Suppressor macrophage treated with lipopolysaccharide for 4 hours (primary cell): Measurements from ENCODE around the gene PRRT1B.

Experiments used
- DNase-seq: peaks from one replicate; pipeline ENCODE4 v3.0.0-alpha.2; 2020

PRRT1B gene

DNA sequence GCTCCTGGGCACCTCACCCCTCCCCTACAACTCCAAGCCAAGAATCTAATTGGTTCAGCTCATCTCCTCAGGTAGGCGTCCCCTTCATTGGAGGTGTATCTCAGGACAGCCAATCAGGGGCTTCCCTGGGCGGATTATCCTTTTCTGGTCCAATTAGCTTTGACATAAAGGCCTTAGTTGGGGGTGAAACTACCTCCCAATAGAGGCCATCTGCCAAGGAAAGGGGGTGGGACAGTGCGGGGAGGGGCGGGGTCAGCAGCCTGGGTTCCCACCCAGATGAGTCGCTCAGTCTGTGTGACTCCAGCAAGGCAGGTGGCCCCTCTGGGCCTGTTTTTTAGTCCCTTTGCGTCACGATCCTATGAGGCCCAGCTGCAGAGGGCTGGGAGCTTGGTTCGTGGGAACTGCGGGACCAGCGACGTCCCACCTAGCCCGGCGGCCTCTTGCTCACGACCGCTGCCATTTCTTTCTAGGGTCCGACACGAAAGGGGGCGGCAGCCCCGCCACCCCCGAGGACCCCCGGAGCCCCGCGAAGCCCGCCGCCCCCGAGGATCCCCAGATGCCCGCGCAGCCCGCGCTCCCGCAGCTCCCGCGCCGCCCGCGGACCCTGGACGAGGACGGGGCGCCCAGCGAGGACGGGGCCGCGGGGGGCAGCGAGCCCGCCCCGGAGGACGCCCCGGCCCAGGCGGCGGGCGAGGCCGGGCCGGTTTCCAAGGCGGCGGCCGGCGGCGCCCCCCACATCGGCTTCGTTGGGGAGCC is 8.9 kb downstream of the PRRT1B start:
- DNase-seq: no peak

DNA sequence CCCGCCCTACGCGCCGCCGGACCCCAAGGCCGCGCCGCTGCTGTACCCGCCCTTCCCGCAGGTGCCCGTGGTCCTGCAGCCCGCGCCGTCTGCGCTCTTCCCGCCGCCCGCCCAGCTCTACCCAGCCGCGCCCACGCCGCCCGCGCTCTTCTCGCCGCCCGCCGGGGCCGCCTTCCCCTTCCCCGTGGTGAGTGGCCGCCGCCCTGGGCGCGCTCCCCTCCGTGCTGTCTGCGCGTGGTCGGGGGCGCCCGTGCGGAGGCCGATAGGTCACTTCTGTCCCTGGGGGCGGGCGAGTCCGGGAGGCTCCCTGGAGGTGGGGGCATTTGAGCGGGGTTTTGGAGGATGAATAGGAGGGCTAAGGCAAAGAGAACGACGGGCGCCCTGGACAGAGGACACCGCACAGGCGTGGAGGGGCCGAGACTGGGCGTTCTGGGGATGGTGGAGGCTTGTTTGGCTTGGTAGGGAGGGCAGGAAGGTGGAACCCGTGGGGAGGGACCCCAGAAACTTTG is 9.6 kb downstream of the PRRT1B start:
- no peak for DNase-seq

DNA sequence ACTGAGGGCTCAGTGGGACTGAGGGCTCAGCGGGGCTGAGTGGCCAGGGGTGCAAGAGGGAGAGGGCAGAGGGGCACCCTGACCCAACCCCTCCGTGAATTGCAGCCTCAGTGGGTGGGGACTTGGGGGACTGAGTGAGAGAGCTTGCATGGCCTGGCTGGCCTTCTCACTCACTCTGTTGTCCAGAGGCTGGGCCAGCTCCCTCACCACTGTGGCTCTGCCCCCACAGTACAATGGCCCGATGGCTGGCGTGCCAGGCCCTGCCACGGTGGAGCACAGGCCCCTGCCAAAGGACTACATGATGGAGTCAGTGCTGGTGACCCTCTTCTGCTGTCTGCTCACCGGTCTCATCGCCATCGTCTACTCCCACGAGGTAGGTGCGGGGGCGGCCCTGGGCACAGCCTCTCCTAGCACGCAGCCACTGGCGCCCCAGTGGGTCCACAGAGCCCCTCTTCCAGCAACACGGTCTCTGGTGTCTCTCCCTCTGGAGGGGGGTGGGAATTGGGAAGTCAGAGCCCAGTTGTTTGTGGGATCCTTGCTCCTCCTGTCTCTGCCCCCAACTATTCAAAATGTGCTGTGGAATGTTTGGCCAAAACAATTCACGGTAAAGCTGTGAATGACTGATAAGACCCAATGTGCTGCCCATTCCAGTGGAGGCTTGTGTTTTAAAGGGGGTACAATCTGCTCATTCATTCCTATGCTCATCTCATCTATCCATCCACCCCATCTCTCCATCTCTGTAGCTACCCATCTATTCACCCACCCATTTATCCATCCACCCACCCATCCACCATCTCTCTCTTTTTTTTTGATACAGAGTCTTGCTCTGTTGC is 10.7 kb downstream of the PRRT1B start:
- no peak for DNase-seq

DNA sequence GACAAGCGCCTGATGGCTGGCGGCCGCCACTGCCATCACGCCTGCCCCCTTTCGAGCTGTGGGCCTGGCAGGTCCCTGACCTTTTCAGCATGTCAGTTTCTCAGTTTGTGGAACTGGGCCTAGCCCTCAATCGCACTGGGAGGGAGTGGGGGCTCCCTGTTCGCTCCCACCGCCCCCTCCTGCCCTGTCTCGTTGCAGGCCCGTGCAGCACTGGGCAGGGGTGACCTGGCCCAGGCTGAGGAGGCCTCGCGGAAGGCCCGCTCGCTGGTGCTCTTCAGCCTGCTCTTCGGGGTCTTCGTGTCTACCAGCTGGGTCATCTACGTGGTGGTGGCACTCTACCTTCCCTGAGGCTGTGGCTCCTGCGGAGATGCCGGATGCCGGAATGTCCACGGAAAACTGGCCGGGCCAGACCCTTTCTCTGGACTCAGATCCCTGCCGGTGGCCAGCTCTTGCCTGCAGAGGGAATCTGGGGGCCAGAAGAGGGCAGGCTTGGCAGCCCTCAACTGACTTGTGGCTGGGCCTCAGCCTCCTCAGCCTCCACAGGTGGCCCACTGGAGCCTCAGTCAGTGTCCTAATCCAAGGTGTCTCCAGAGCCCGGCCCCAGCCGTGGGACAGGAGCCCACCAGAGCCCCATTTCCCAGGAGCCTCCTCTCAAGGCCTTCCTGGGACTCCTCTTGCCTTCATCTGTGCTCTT is 12.7 kb downstream of the PRRT1B start:
- DNase-seq: no peak

DNA sequence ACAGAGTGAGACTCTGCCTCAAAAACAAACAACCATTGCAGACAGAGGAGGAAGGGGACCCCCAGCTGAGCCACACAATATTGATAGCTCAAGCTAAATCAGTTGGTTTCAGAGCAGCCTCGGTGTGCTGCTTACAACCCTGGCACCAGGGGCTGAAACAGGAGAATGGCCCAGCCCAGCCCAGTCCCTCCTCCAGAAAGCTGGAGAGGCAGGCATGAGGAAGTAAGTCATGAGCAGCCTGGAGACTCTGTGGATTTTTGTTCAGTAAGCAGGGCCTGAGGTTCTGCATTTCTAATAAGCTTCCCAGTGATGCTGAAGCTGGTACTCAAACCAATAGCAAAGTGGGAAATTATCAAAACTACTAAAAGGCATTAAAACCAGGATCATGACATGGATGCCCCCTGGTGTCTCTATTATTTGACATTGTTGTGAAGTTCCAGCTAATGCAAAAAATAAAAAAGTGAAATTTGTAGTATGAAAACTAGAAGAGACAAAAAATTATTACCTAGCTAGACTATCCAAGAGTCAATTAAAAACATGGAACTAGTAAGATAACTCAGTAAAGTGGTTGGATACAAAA is 14.2 kb downstream of the PRRT1B start:
- DNase-seq: peak; percentile 26

DNA sequence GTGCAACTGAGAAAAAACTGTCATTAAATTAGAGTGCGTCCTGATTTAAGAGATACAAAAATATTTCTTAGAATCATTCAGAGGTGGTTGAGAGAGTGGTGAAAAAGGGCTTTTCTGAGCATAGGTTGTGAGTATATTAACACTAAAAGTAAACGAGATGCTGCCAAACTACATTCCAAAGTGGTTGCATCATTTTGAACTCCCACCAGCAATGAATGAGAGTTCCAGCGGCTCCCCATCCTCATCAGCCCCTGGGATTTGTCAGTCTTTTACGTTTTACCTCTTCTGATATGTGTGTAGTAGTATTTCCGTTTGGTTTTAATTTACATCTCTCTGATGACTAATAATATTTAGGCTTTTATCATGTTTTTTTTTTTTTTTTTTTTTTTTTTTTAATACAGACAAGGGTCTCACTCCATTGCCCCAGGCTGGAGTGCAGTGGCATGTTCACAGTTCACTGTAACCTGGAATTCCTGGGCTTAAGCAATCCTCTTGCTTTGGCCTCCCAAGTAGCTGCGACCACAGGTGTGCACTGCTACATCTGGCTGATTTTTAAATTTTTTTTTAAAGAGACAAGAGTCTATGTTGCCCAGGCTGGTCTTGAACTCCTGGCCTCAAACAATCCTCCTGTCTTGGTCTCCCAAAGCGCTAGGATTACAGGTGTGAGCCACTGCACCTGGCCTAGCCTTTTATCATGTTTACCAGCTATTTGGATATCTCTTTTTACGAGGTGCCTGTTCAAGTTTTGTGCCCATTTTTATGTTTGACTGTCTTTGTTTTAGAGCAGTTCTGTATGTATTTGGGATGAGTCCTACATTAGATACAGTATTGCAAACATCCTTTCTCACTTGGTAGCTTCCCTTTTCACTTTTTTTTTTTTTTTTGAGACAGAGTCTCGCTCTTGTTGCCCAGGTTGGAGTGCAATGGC is 17.0 kb downstream of the PRRT1B start:
- no peak for DNase-seq

DNA sequence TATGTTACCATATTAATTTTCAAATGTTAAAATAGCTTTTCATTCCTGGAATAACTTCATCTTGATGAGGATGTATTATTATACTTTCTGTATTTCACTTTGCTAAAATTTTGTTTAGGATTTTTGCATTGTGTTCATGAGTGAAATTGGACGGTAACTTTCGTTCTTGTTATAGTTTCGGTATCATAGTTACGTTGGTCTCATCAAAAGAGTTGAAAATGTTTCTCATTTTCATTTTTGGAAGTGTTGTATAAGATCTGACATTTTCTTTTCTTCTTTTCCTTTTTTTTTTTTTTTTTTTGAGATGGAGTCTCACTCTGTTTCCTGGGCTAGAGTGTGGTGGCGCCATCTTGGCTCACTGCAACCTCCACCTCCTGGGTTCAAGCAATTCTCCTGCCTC is 20.0 kb downstream of the PRRT1B start:
- no peak for DNase-seq

DNA sequence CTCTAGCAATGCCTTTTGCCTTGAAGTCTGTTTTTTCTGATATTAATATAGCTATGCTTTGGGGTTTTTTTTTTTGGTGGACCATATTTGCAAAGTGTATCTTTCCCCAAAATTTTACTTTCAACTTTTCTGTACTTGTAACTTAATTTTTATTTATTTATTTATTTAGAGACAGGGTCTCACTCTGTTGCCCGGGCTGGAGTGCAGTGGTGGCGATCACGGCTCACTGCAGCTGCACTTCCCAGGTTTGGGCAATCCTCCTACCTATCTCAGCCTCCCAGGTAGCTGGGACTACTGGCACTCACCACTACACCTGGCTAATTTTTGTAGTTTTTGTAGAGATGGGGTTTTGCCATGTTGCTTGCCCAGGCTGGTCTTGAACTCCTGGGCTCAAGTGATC is 20.8 kb downstream of the PRRT1B start:
- no peak for DNase-seq

DNA sequence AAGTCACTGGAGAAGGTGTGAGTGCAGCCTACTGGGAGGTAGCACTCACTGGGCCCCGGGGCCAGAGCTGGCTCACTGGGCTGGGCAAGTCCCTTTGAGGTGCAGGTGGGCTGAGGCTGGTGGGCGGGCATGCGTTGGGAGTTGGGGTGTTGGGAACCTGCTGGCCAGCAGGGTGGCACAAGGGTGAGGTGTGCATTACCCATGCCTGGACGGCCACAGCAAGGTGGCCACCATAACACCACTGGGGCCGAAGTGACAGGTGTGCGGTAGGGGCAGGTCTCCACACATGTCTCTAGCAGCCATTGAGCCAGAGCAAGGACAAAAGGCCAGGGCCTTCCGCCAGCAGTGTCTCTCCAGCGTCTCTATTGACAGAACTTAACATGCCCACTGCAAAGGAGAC is 22.6 kb downstream of the PRRT1B start:
- DNase-seq: no peak

DNA sequence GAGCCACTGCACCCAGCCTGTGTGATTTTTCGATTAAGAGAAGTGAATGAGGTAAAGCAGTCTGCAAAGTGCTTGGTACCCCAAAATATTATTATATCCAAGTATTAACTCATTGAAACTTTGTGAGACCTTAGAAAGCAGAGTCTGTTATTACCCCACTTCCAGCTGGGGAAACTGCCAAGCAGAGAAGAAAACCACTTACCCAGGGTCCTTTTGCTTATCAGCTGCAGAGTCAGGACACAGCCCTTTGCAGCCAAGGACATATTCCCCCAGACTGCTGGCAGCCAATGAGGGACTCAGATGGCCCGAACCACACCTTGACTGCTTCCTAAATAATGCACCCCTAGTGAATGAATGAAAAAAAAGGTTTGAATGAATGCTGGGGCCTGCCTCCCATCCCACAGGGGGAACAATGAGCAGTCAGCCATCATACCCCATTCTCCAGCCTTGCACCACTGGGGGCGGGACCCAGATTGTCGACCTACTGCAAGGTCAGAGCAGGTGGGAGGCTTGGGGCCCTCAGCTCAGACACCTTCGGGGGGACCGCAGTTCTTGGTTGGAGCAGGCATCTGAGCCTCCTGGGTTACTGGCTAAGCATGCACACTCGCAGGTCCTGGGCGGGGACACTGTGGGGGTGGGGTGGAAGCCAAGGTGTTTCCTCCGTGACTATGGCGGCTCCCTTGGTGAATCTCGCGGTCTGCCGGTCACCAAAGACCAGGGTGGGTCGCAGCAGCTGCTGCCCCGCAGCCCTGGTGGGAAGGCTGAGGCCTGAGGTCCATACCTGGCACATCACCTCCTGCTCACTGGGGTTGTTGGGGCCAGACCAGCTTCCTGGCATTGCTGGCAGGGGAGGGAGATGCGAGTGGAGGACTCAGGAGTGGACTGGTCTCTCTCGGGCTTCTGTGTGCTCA is 29.7 kb downstream of the PRRT1B start:
- DNase-seq: no peak

DNA sequence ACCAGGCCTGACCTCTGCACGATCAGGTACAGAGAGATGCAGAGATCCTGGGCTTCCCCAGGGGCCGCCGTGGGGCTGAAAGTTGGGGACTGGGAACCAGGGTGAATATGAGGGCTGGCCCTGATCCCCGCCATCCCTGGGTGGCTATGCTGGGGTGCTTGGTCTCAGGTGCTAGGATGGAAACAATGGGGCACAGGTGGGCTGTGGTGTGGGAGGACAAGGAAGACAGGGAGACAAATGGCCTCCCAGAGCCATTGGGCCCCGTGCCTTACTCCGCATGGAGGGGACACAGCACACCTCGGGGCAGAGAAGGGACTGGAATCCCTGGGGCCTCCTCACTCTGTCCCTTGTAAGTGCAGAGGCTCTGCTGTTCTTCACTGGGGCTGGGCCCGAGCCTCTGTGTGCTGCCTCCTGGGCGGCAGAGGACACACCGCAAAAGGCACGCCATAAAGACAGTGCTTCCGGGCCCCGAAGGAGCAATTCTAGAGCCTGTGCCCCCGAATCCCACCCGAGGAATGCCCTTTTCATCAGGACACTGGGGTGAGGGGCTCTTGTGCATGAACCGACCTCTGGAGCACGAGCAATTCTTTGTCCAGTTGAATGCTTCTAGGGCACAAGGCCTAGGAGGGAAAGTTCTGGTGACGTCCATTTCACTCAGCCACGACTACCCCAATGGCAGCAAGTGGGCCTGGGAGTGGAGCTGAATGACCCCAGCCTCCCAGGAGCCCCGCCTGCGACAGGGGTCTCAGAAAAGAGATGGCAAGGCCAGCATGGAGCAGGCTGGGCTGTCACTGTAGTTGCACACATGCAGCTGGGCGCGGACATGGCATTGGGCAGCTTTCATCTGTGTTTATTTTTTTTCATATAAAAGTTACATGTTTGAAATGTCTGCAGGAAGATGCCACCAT is 30.9 kb downstream of the PRRT1B start:
- DNase-seq: no peak

DNA sequence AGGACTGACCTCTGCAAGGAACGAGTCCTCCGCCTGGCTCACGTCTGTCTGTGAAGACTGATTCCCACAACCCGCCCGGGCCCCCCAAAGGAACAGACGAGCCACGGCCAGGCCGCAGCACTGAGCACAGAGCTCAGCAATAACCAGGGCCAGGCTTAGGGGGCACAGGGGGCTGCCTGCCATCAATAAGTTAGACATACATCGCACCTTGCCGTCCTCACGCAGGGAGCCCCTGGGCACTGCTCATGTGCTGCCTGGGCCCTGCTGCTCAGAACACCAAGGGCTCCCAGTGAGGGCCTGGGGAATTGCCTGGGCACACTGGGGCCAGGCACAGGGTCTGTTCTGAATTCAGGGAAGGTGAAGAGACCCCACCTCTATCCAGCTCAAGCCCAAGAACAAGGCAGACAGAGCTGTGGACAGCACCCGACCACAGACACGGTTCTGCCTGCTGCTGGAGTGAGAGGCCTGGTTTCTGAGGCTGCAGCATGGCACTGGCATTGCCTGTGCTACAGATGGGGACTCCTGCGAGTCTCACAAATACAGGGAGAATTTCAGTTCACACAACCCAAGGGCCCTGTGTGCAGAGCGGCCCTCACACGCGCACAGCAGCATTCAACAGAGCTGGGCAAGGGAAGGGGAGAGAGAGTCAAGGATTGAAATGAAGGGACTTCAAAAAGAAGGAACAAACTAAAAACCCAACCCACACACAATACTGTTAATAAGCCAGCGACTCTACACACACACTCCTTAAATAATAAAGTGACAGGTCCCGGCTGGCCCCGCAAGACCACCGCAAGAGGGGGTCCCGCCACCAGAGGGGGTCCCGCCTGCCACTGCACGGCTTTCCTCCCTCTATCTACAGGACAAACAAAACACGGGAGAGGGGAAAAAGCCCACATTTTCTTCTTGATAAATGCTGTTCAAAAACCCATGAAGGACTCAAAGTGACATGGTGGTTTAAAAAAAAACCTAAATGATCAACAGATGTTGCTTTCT is 32.0 kb downstream of the PRRT1B start:
- no peak for DNase-seq

DNA sequence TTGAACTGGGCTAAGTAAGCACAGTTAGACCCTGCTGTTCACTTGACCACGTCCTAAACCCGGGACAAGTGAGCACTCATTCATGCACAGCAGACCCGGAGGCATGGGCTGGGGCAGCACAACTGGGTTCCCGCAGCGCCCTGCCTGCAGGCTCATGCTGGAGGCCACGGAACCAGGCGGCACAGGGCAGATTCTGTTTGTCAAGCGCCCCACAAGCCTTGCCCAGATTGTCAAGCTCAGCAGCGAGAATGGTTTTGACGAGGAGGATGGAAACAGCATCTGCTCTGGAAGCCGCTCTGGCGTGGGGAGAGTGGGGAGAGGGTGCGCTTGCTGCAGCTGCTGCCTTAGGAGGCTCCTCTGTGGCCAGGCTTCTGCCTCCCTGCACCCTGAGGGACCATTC is 32.7 kb downstream of the PRRT1B start:
- DNase-seq: no peak

DNA sequence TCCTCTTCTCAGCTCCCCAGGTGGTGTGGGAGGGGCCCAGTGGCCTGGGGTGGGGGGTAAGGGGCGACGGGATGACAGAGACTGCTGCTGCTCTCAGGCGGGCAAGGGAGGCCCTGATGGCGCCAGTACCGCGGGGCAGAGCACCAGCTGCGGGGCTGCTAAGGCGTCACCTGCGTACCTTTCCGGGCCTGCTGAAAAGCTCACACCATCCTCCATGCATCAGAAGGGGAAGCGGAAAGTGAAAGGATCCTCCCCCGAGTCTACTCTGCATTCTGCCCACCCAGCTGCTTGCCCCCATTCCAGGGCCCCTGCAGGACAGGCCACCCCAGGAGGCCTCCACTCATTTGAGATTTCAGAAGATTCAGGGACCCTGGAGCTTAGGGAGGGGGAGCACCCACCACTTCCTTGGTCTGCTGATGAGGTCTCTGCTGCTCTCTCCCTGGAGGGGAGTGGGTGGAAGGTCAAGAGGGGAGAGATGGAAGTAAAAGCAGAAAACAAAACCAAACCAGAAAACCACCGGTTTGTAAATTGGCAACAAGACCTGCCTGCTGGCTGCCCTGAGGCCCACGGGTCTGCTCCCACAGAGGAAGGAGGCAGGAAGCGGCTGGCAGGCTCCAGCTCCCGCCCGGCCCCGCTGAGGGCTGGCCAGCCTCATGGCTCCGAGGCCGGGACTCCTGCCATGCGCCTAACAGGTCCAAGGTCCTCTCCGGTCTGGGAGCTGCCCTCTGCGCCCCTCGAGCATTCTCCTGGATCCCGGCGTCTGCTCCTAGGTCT is 33.6 kb downstream of the PRRT1B start:
- peak; percentile 46 for DNase-seq

DNA sequence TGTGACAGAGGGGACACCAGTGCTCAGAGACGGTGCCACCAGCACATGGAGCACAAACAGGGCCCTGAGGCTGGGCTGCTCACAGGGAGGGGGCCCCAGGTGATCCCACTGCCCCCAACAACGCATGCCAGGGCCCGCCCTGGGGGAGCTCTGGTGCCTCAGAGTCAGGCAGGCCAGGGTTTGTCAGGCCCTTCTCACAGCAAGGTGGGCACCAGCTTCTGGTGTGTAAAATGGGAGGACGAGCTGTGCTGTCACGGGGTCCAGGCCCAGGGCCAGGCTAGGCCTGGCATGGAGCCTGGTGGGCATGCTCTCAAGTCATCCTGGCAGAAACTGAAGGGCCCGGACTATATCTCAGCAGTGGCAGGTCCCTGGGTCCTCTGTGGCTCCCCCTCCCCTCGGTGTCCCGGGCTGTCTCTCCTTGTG is 34.5 kb downstream of the PRRT1B start:
- no peak for DNase-seq

DNA sequence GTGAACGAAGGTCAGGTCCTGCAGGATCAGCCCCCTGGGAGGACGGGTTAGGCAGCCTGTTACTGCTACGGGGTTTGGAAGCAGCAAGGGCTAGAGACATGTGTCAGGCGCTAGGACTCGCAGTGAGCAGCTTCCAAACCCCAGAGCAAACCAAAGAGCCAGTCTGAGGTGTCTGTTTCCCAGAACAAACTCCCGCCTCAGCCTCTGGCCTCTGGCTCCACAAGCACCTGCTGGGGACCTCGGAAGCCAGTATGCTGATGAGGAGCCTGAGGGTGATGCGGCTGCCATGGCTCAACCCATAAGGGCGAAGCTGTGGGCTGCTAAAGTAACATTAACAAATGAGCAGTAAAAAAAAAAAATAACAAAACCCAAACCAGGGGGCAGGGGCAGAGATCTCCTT is 35.0 kb downstream of the PRRT1B start:
- no peak for DNase-seq

DNA sequence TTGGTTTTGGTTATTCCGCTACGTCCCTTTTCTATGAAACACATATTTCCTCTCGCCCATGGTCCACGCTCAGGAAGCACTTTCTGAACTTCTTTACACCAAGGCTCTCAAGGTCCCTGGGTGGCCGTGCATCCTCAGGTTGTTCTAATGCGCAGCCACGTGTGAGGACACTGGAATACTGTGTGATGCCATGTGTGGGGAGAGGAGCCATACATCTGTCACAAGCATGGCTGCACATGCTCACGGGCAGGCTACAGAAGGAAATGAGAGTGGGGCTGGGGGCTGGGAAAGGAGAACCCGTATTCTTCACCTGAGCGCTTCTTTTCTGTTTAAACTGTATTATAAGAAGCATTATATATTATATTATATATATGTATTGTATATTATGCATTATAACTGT is 36.7 kb downstream of the PRRT1B start:
- DNase-seq: no peak
